ACHN (cell line): ENCODE results near the gene DECR2.
"Not testable (repeated sequence)": the region's sequence is repeated elsewhere in the genome, so short reads cannot be mapped to it uniquely, and the experiment has no call there.

Experiments used
- DNase-seq: peaks from one replicate; pipeline ENCODE4 v3.0.0-alpha.2; 2015
- in situ Hi-C: cut with HindIII; loops from 2 replicates; pipeline ENCODE4 v1.10.0; 2017; ENCODE audit warnings: low sequenced_read_pairs, low pct_ligation_motif_present, low pct_unique_long_range_greater_than_20kb

The DECR2 gene

DNA sequence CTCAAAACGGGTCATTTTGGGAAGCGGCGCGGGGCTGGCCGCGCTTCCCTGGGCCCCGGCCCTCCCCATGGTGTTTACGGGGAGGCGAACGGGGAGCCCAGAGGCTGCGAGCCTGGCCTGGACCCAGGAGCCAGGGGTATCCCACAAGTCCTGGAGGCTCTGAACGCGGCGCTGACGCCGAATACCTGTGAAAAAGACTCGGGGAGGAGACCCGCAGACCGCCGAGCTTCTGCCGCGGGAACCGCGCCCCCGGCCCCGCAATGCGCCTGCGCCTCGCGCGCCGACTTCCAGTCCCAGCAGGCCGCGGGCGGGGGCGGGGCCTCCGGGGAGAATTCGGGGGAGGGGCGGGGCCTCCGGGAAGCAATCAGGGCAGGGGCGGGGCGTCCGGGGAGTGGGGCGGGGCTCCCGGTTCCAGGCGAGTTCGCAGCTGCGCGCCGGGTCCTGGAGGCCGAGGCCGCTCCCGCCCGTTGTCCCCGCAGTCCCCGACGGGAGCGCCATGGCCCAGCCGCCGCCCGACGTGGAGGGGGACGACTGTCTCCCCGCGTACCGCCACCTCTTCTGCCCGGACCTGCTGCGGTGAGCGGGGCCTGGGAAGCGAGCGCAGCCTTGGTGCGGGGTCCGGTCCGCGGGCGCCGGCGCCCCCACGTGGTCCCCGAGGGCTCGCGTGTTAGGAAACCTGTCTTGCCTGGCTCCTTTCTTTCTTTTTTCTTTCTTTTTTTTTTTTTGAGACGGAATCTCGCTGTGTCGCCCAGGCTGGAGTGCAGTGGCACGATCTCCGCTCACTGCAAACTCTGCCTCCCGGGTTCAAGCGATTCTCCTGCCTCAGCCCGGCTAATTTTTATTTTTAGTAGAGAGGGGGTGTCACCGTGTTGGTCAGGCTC is at the start of gene DECR2:
DECR2 (plus strand) TSS at position 418 of the 881 bp plus-strand sequence; CDS start at position 497, 79 bp downstream.
- in situ Hi-C loops, result no loop called here
- DNase-seq, result peak; percentile 90

- peak; percentile 99 for DNase-seq
- in situ Hi-C loops, result no loop called here
Observed at GRCh38 chr16:352547-353403, 48.9 kb upstream of the DECR2 start, which contains the start of gene AXIN1. TSS of gene AXIN1 (minus strand) at chr16:352723. CDS start at chr16:347025, 5,698 bp downstream.

DNA sequence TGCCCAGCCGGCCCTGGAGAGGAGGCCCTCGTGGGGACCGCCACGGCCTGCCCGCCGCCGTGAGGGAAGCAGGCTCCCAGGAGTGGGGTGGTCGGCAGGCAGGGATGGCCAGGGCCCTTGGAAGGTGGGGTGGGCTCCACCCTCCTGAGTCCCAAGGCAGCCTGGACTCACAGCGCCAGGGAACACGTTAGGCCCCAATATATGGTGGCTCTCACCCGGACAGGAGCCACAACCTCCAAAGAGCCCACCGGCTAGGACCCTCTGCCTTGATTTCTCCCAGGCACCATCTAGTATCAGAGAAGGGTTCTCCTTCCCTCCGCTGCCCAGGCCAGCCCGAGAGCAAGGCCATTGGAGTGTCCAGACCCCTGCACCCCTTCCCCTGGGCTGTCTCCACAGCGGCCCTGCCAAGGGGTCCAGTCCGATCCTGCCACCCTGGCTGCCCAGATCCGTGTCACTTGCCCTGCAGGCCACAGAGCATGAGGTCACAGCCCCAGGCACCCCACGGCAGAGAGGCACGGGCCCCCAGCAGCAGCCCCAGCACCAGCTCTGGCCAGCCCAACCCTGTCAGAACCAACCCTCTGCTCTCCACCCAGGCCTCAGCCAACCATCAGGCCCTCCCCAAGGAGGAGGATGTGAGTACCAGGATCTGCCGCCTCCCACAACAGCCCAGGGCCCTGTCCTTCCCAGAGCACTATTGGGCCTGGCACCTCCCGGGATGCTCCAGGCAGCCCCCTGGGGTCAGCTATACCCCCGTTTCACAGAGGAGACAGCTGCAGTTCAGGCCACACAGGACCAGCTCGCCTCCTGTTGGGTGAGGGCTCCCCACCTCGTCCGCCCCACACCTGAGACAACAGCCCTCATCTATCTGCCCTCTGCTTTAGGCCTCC is 48.0 kb upstream of the DECR2 start:
- no peak for DNase-seq
- in situ Hi-C loops, result no loop called here

DNA sequence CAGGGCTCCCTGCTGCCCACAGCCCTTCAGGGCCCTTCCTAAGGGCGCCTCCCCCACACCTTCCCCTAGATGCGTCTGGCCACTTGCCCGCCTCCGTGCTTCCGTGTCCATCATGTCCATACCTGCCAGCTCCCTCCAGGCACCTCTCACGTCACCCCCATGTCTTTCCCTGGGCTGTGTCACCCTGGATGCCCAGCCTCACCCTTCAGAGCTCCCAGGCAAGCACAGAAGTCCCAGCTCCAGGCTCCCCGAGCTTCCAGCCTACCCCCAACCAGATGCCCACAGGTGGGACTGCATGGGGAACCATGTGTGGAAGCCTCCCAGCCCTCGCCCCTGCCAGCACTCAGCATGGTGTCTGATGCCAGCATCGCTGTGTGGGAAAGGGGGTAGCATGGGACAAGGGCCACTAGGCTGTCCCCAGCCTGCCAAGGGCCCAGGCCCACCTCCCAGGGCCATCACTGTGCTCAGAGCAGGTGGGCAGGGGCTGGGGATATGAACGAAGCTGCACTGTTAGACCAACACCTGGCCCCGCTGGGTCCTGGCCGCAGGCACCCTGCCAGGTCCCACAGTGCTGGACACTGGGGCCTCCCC is 47.3 kb upstream of the DECR2 start:
- DNase-seq, result no peak
- in situ Hi-C loops, result no loop called here

- no peak for DNase-seq
- in situ Hi-C loops, result no loop called here
Observed at GRCh38 chr16:354971-355461, 46.7 kb upstream of the DECR2 start.

DNA sequence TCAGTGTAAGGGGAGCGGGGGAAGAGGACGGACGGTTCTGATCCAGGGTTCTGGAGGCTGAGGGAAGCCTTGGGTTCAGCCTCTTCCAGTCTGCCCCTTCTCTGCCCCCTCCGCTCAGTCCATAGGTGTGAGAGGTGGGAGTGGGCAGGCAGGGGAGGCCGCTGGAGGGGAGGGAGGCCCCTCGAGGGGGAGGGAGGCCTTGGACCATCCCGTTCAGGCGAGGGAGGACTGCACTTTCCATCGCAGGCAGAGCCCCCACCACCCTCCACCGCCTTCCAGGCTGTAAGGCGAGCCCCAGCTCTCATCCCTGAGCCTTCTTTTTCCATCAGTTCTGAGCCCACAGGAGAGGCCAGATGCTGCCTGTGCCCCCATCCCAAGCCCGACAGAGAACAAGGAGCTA is 44.9 kb upstream of the DECR2 start:
- no peak for DNase-seq
- in situ Hi-C loops, result no loop called here

- in situ Hi-C loops, result no loop called here
- no peak for DNase-seq
Observed at GRCh38 chr16:359067-359763, 42.5 kb upstream of the DECR2 start.

- no peak for DNase-seq
- in situ Hi-C loops, result no loop called here
Observed at GRCh38 chr16:359871-360697, 41.6 kb upstream of the DECR2 start.

- in situ Hi-C loops, result no loop called here
- no peak for DNase-seq
Observed at GRCh38 chr16:360698-361336, 40.9 kb upstream of the DECR2 start.

- no peak for DNase-seq
- in situ Hi-C loops, result no loop called here
Observed at GRCh38 chr16:361341-361871, 40.3 kb upstream of the DECR2 start.

DNA sequence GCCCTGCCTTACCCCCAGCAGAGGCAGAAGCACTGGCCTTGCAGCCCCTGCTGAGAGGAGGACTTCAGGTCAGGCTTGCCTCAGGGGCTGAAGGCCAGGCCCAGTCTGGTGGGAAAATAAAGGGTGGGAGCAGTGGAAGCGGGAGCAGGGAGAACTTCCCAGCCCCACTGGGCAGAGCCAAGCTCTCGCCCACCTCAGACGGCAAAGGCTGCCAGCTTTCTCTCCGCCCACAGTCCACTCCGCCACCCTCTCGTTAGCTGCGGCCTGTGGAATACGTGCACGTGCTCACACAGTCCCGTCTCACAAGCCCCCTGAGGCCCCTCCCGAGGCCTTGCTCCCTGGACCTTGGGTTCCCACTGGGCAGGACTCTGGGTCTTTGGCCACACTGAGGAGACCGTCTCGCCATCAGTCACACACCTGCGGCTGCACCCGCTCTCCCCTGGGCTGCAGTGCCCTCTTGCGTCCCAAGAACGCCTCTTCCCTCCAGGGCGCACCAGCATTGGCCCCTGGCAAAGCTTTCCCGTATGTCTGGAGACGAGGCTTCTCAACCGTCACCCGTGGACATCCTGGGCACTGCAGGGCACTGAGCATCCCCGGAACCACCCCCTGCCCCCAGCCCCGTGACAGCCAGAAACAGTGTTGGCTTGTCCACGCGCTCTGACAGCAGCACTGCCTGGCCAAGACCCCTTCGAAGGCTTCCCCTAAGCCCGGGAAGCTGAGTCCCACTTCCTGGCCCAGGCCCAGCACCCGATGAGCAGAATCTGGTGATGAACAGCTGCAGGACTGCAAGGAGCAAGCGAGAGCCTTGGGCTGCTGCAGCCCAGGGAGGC is 39.6 kb upstream of the DECR2 start:
- in situ Hi-C loops, result no loop called here
- DNase-seq, result peak; percentile 92

DNA sequence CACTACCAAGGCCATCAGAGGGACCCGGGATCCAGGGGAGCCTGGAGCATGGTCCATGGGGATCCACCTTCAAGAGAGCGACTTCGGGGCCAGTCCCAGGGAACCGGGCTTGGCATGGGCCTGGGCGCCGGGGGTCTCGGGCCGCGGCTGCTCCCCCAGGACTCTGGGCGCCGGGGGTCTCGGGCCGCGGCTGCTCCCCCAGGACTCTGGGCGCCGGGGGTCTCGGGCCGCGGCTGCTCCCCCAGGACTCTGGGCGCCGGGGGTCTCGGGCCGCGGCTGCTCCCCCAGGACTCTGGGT is 39.0 kb upstream of the DECR2 start:
- DNase-seq, in situ Hi-C loops: not testable (repeated sequence)

DNA sequence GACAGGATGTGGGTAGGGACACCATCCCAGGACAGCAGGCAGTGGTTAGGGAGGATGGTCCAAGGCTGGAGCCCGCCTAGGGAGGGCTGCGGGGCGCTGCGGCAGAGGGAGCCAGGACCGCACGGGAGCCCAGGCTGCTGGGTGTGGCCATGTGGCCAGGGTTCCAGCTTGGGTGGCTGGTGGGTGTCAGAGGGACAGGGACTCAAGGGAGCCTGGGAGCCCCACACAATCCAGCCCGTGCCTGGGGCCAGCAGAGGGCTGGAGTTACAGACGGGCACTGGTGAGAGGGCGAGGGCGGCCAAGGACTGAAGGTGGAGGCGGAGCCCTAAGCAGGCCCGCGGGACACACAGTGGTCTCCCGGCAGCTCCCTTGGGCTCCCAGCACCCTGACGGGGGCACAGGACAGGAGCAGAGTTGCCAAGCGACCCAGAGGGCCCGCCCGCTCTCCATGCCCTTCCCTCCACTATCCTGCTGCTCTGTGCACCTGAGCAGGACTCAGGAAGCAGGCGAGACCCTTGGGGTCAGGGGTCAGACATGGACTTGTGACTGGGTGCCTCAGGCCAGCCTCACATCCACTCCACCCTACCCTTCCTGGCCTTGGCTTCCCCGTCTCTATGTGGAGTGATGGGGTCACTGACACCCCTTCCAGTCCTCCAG is 38.4 kb upstream of the DECR2 start:
- in situ Hi-C loops, result no loop called here
- DNase-seq, result no peak

- in situ Hi-C loops, result no loop called here
- DNase-seq, result no peak
Observed at GRCh38 chr16:363766-364490, 37.8 kb upstream of the DECR2 start.
